NCI-H2107 treated with DMSO at 0.1 percent for 48 hours (cell line): Measurements from ENCODE around the gene TEX38.

Experiments
- DNase-seq: peaks from one replicate; lab custom pipeline; 2025; ENCODE audit not compliant: unreplicated experiment; lab: John Stamatoyannopoulos, UW

The TEX38 gene

DNA sequence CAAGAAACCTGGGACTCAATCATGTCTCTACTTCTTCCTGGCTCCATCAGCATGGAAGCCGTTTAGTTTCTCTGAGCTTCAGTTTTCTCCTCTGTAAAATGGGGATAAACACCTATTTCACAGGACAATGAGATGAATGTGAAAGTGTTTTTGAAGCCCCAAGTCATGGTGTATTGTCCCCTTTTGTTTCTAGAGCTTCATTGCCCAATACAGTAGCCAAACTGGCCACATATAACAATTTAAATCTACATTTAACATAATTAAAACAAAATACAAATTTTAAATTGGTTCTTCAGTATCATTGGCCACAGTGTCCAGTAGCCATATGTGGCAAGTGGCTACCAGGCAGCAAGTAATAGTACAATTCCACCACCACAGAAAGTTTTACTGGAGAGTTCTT lies 49.5 kb downstream of the TEX38 start:
- no peak for DNase-seq

- no peak for DNase-seq
Measured at GRCh38 chr1:46721686-46722205, 50.1 kb downstream of the TEX38 start.
